Type B pancreatic cell (in vitro differentiated cells): Measurements from ENCODE around the gene EPS8L2. TPM values are rescaled to one million over a fixed set of nuclear protein-coding genes. Genes with fewer than 3 reads are reported as not detected.

Experiments used
- DNase-seq: peaks from one replicate; pipeline ENCODE4 v3.0.0; 2021; ENCODE audit warnings: mixed read lengths; ENCODE audit not compliant: unreplicated experiment; ENCODE audit errors: extremely low spot score
- H3K27ac Mint-ChIP-seq: 2 replicates; pipeline ENCODE4 v1.8.0; 2021; ENCODE audit warnings: mild to moderate bottlenecking, mixed read lengths
- H3K27me3 Mint-ChIP-seq: 2 replicates; pipeline ENCODE4 v1.8.0; 2021; ENCODE audit warnings: mixed read lengths
- H3K36me3 Mint-ChIP-seq: 2 replicates; pipeline ENCODE4 v1.8.0; 2021; ENCODE audit warnings: mixed read lengths
- H3K4me1 Mint-ChIP-seq: one replicate; pipeline ENCODE4 v1.8.0; 2021; ENCODE audit warnings: mixed read lengths; ENCODE audit not compliant: unreplicated experiment
- H3K4me3 Mint-ChIP-seq: 2 replicates; pipeline ENCODE4 v1.8.0; 2021; ENCODE audit warnings: mild to moderate bottlenecking, mixed read lengths
- H3K9me3 Mint-ChIP-seq: 2 replicates; pipeline ENCODE4 v1.8.0; 2021; ENCODE audit warnings: mixed read lengths
- total RNA-seq: library from RNA; stranded (reverse); gene quantifications from 2 replicates; pipeline ENCODE4 v1.2.1, GENCODE V29; 2021; ENCODE audit warnings: low replicate concordance
- TF ChIP-seq, protein P1 (sequence below): fragments of 200-600 bp; sonication (generic); conservative IDR thresholded peaks from 2 replicates; pipeline ENCODE4 v1.5.0; 2021; ENCODE audit warnings: antibody characterized with exemption, mild to moderate bottlenecking

EPS8L2 gene
- total RNA-seq, 1 donor from 2014 or later = 218 TPM

DNA sequence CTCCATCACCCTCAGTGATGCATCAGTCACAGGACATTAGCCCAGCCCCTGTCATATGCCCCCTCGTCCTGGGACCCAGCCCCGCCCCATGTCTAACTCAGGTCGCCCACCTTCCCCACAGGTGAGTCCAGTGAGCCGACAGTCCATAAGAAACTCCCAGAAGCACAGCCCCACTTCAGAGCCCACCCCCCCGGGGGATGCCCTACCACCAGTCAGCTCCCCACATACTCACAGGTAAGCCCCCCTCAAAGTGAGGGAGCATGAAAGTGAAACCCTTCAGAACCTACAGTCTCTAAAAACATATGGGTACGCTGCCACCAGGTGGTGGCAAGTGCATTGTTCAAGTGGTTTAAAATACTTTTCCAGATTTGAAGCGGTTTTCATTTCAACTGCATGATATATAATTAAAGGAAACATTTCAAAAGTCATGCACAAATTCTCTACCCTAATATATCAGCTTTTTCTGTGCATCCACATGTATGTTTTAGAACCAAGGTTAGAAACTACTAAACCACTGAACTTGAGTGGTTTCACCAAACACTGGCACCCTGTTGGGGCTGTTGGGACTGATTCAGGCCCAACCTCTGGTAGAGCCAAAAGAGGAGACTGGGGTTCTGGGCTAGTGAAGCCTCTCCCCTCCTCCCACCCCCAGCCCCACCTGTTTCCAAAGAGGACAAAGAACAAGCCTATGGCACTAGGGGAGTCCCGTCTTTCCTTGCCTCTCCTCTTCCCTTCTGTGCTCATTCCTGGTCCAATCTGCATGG is 17.3 kb downstream of the EPS8L2 start:
- DNase-seq = no peak
- H3K4me3 Mint-ChIP-seq = peak overlapping the region; percentile 49
- H3K9me3 Mint-ChIP-seq = no peaks in the 10 kb centered on the region
- peaks cover 9% of the 10 kb centered on the region for H3K4me1 Mint-ChIP-seq
- no peaks in the 10 kb centered on the region for H3K36me3 Mint-ChIP-seq
- H3K27ac Mint-ChIP-seq = peak overlapping the region; percentile 94
- H3K27me3 Mint-ChIP-seq = peaks cover 32% of the 10 kb centered on the region
- TF ChIP-seq, protein P1, sequence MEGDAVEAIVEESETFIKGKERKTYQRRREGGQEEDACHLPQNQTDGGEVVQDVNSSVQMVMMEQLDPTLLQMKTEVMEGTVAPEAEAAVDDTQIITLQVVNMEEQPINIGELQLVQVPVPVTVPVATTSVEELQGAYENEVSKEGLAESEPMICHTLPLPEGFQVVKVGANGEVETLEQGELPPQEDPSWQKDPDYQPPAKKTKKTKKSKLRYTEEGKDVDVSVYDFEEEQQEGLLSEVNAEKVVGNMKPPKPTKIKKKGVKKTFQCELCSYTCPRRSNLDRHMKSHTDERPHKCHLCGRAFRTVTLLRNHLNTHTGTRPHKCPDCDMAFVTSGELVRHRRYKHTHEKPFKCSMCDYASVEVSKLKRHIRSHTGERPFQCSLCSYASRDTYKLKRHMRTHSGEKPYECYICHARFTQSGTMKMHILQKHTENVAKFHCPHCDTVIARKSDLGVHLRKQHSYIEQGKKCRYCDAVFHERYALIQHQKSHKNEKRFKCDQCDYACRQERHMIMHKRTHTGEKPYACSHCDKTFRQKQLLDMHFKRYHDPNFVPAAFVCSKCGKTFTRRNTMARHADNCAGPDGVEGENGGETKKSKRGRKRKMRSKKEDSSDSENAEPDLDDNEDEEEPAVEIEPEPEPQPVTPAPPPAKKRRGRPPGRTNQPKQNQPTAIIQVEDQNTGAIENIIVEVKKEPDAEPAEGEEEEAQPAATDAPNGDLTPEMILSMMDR = peak; percentile 73

DNA sequence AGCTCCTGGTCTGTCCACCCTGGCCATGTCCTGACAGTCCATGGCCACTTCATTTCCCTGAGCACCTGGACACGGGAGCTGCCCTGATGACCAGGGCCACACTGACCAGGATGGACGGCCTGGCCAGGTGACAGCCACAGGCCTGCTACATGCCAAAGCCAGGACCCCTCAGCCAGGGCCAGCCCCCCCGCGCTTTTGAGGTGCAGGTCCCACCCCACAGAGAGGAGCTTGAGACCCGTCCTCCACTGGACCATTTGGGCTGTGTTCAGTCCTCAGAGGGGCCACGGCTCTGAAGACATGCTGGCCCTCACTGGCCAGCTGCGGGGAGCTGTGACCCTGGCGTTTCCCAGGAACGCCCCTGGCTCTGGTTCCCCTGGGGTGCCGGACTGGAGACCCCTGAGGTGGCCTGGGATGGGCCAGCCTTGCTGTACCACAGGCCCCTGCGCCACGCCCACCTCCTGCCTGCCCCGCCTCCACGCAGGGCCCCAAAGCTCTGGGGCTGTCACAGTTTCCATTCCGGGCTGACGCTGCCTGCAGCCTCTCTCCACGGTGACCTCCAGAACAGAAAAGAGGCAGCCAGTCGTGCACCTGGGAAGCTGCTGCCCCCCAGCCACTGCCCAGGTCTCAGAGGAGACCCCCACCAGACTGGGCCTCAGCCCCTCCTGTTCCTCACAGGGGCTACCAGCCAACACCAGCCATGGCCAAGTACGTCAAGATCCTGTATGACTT is 18.2 kb downstream of the EPS8L2 start:
- no peak for DNase-seq
- H3K4me1 Mint-ChIP-seq = peaks cover 8% of the 10 kb centered on the region
- H3K4me3 Mint-ChIP-seq = peak overlapping the region; percentile 25
- no peaks in the 10 kb centered on the region for H3K36me3 Mint-ChIP-seq
- TF ChIP-seq, protein P1 = no peak
- peaks cover 30% of the 10 kb centered on the region for H3K27me3 Mint-ChIP-seq
- no peaks in the 10 kb centered on the region for H3K9me3 Mint-ChIP-seq
- peak overlapping the region; percentile 94 for H3K27ac Mint-ChIP-seq

DNA sequence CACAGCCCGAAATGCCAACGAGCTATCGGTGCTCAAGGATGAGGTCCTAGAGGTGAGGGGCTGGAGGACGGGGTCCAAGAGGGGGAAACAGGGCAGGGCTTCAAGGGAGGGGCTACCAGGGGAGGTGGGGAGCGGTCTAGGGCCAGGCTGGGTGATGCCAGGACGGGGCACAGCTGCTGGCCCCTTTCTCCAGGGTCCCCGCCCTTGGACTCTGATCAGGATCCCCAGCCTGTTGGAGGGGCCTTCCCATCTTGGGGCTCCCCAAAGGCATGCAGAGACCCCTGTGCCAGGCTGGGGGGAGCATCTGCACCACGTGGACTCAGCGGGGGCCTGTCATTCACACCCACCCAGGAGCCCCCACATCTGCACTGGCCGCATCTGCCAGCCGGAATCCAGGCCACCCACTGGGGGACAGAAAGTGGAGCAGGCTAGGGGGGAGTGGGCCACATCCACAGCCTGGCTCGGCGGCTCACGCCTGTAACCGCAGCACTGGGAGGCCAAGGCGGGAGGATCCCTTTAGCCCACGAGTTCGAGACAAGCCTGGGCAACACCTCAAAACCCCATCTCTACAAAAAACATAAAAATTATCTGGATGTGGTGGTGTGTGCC is 18.9 kb downstream of the EPS8L2 start:
- H3K27me3 Mint-ChIP-seq = peaks cover 26% of the 10 kb centered on the region
- peak; percentile 68 for DNase-seq
- peak overlapping the region; percentile 68 for H3K4me3 Mint-ChIP-seq
- H3K27ac Mint-ChIP-seq = peak overlapping the region; percentile 39
- H3K9me3 Mint-ChIP-seq = no peaks in the 10 kb centered on the region
- TF ChIP-seq, protein P1 = no peak
- H3K4me1 Mint-ChIP-seq = peaks cover 7% of the 10 kb centered on the region
- H3K36me3 Mint-ChIP-seq = no peaks in the 10 kb centered on the region

DNA sequence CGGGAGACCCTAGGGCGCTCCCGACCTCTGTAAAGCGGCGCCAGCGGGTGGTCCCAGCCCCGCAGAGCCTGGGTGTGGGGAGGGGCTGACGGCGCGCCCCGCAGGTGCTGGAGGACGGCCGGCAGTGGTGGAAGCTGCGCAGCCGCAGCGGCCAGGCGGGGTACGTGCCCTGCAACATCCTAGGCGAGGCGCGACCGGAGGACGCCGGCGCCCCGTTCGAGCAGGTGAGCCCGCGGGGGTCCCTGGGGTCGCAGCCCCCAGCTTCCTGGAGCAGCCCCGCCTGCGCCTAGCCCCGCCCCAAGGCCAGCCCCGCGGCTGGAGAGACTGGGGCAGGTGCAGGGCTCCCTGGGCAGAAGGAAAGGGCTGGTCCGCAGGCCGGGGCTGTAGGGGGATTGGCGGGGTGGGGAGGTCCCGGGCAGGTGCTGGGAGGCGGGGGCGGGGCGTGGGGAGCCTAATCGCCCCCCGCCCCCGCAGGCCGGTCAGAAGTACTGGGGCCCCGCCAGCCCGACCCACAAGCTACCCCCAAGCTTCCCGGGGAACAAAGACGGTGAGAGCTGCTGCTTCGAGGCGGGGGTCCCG is 19.7 kb downstream of the EPS8L2 start:
- DNase-seq = no peak
- Mint-ChIP-seq H3K9me3 (no peaks in the 10 kb centered on the region), H3K27me3 (peaks cover 24% of the 10 kb centered on the region), H3K4me3 (no peak overlapping the region), H3K36me3 (no peaks in the 10 kb centered on the region), H3K4me1 (peaks cover 9% of the 10 kb centered on the region), H3K27ac (no peak overlapping the region)
- TF ChIP-seq, protein P1 = no peak
